ENCODE data around the gene RPLP2.
A peak's percentile ranks its signal among the peaks of the same experiment; 100 is the strongest.

- TF ChIP-seq POLR2A (IDR thresholded peaks at IDR 0.05; ENCODE audit: low read depth, low read length) = no peak
- peak; percentile 17; the same call in 1 of the 2 replicates for TF ChIP-seq POLR2AphosphoS5 (IDR thresholded peaks at IDR 0.05; ENCODE audit: low read depth, low read length)
These were observed 27.6 kb downstream of the RPLP2 start for GRCh38 chr11:837189-837989.

Data from GM12892 (cell line).